Naive thymus-derived CD4-positive, alpha-beta T cell (primary cell): ENCODE data around the gene EDRF1. TPM values are rescaled to one million over a fixed set of nuclear protein-coding genes. Genes with fewer than 3 reads are reported as not detected.

Source experiments
- ATAC-seq: fragments of 150-1000 bp; cut with Tn5 transposase; 2 replicates; pipeline ENCODE4 v1.10.0; 2021; ENCODE audit warnings: mild to moderate bottlenecking, moderate library complexity
- CTCF ChIA-PET: fragments of 350-600 bp; sonication (Branson Sonifier 250); formaldehyde crosslinking; loops from one replicate; lab custom pipeline; 2021; ENCODE audit warnings: antibody characterized with exemption; lab: Charles Lee
- POLR2A ChIA-PET: fragments of 350-600 bp; sonication (Branson Sonifier 250); formaldehyde crosslinking; loops from one replicate; lab custom pipeline; 2021; ENCODE audit warnings: antibody characterized with exemption, inconsistent platforms; lab: Charles Lee
- DNase-seq, 9 donors: peaks; one replicate each; pipeline versions ENCODE4 v3.0.0 to v3.0.0-alpha.2; 2020 to 2022; ENCODE audit warnings: mixed read lengths in 1 of 9
- H3K27ac ChIP-seq: one replicate; pipeline ENCODE4 v1.7.0; 2013; ENCODE audit warnings: mild to moderate bottlenecking, low read depth, low read length, moderate library complexity
- H3K27me3 ChIP-seq, 2 donors: one replicate each; pipeline ENCODE4 v1.7.0; 2013; ENCODE audit warnings: low read length in 2 of 2, mild to moderate bottlenecking in 2 of 2, moderate library complexity in 2 of 2; ENCODE audit not compliant: control insufficient read depth in 2 of 2, insufficient read depth in 2 of 2
- H3K36me3 ChIP-seq, 3 experiments: 1 replicate in 2 of 3; 2 replicates in 1 of 3; pipeline ENCODE4 v1.7.0; 2013; ENCODE audit warnings: low read length in 3 of 3, mild to moderate bottlenecking in 3 of 3, moderate library complexity in 1 of 3; ENCODE audit not compliant: insufficient read depth in 3 of 3, control insufficient read depth in 2 of 3
- H3K4me1 ChIP-seq, 2 donors: one replicate each; pipeline ENCODE4 v1.7.0; 2013; ENCODE audit warnings: low read length in 2 of 2, mild to moderate bottlenecking in 2 of 2, moderate library complexity in 1 of 2; ENCODE audit not compliant: control insufficient read depth in 2 of 2, insufficient read depth in 2 of 2
- H3K4me3 ChIP-seq: 2 replicates; pipeline ENCODE4 v1.7.0; 2013; ENCODE audit warnings: mild to moderate bottlenecking, low read length
- H3K9me3 ChIP-seq, 3 experiments: 1 replicate in 2 of 3; 2 replicates in 1 of 3; pipeline ENCODE4 v1.7.0; 2013; ENCODE audit warnings: low read length in 3 of 3; ENCODE audit not compliant: control insufficient read depth in 2 of 3
- H3K27ac Mint-ChIP-seq, 9 donors: one replicate each; pipeline ENCODE4 v1.8.0; 2020 to 2022; ENCODE audit warnings: mixed read lengths in 9 of 9, mild to moderate bottlenecking in 8 of 9, moderate library complexity in 5 of 9, inconsistent platforms in 2 of 9
- H3K27me3 Mint-ChIP-seq, 5 donors: one replicate each; pipeline ENCODE4 v1.8.0; 2021 to 2022; ENCODE audit warnings: mixed read lengths in 5 of 5, mild to moderate bottlenecking in 1 of 5
- H3K36me3 Mint-ChIP-seq, 5 donors: one replicate each; pipeline ENCODE4 v1.8.0; 2020 to 2022; ENCODE audit warnings: mixed read lengths in 5 of 5, mild to moderate bottlenecking in 3 of 5, inconsistent platforms in 1 of 5
- H3K4me1 Mint-ChIP-seq, 7 donors: one replicate each; pipeline ENCODE4 v1.8.0; 2020 to 2022; ENCODE audit warnings: mixed read lengths in 7 of 7, mild to moderate bottlenecking in 3 of 7, inconsistent platforms in 1 of 7
- H3K4me3 Mint-ChIP-seq, 10 donors: one replicate each; pipeline ENCODE4 v1.8.0; 2020 to 2022; ENCODE audit warnings: mild to moderate bottlenecking in 10 of 10, mixed read lengths in 10 of 10, moderate library complexity in 6 of 10, inconsistent platforms in 2 of 10
- H3K9me3 Mint-ChIP-seq, 11 donors: one replicate each; pipeline ENCODE4 v1.8.0; 2020 to 2022; ENCODE audit warnings: mixed read lengths in 11 of 11, mild to moderate bottlenecking in 4 of 11, inconsistent platforms in 1 of 11, moderate library complexity in 1 of 11
- intact Hi-C, 2 donors: fragments of 100-400 bp; cut with micrococcal nuclease; formaldehyde crosslinking; loops; one replicate each; pipeline ENCODE4 v1.15.1; 2023
- polyA plus RNA-seq, 2 donors: library from polyadenylated mRNA; unstranded; fragments of 300-500 nt; fragmentation: Illumina TruSeq; gene quantifications; one replicate each; pipeline ENCODE4 v1.2.3, GENCODE V29; 2021
- total RNA-seq, 6 experiments: library from RNA in 5 of 6; stranded (reverse) in 5 of 6; gene quantifications; 1 replicate in 5 of 6; 2 replicates in 1 of 6; pipeline ENCODE4 v1.2.3 and lab custom pipeline; 2021 to 2026

Gene EDRF1
- total and polyA plus RNA-seq, 7 experiments from 2014 or later, result 11.3 to 64.4 (median 43.8) TPM

- DNase-seq (no peak), ATAC-seq (no peak)
- Mint-ChIP-seq H3K4me1 (peaks cover 0 to 10% (median under 1%) of the 10 kb centered on the region in 7 donors), H3K27me3 (peaks cover 0 to 6% (median 0%) of the 10 kb centered on the region in 5 donors), H3K27ac (no peak overlapping the region), H3K36me3 (peaks cover 0 to 20% (median 11%) of the 10 kb centered on the region in 5 donors), H3K9me3 (peaks cover 0 to 2% (median 0%) of the 10 kb centered on the region in 11 donors), H3K4me3 (no peak overlapping the region)
- Histone ChIP-seq H3K4me3 (no peak overlapping the region), H3K27ac (no peak overlapping the region), H3K36me3 (no peaks in the 10 kb centered on the region), H3K4me1 (no peaks in the 10 kb centered on the region), H3K9me3 (no peaks in the 10 kb centered on the region), H3K27me3 (no peaks in the 10 kb centered on the region)
- ChIA-PET POLR2A (no interaction called here), CTCF (no interaction called here)
- intact Hi-C loops, result no loop called here
These were observed 63.1 kb downstream of the EDRF1 start for GRCh38 chr10:125782616-125783015.

- Mint-ChIP-seq H3K9me3 (peaks cover 0 to 2% (median 0%) of the 10 kb centered on the region in 11 donors), H3K4me1 (peaks cover 3 to 17% (median 8%) of the 10 kb centered on the region in 7 donors), H3K36me3 (peaks cover 0 to 28% (median 12%) of the 10 kb centered on the region in 5 donors), H3K4me3 (no peak overlapping the region), H3K27me3 (peaks cover 0 to 2% (median 0%) of the 10 kb centered on the region in 5 donors), H3K27ac (no peak overlapping the region)
- Histone ChIP-seq H3K27ac (no peak overlapping the region), H3K9me3 (no peaks in the 10 kb centered on the region), H3K4me1 (peaks cover 5 to 6% of the 10 kb centered on the region in 2 donors), H3K36me3 (peaks cover 0 to 4% (median 0%) of the 10 kb centered on the region in 3 experiments), H3K4me3 (no peak overlapping the region), H3K27me3 (no peaks in the 10 kb centered on the region)
- intact Hi-C loops, result no loop called here
- no peak for DNase-seq
- POLR2A ChIA-PET, result no interaction called here
- CTCF ChIA-PET, result no interaction called here
- no peak for ATAC-seq
These were observed 63.9 kb downstream of the EDRF1 start for GRCh38 chr10:125783408-125783807.

- Histone ChIP-seq H3K27ac (no peak overlapping the region), H3K9me3 (no peaks in the 10 kb centered on the region), H3K36me3 (peaks cover 0 to 9% (median 0%) of the 10 kb centered on the region in 3 experiments), H3K4me1 (peaks cover 8% of the 10 kb centered on the region in 2 donors), H3K4me3 (no peak overlapping the region), H3K27me3 (no peaks in the 10 kb centered on the region)
- DNase-seq (no peak), ATAC-seq (no peak)
- H3K4me1 Mint-ChIP-seq, result peaks cover 4 to 21% (median 13%) of the 10 kb centered on the region in 7 donors
- H3K9me3 Mint-ChIP-seq, result peaks cover 0 to 2% (median 0%) of the 10 kb centered on the region in 11 donors
- ChIA-PET POLR2A (no interaction called here), CTCF (no interaction called here)
- H3K4me3 Mint-ChIP-seq, result no peak overlapping the region
- H3K27me3 Mint-ChIP-seq, result peaks cover 0 to 2% (median 0%) of the 10 kb centered on the region in 5 donors
- intact Hi-C loops, result no loop called here
- H3K27ac Mint-ChIP-seq, result no peak overlapping the region
- peaks cover 0 to 28% (median 12%) of the 10 kb centered on the region in 5 donors for H3K36me3 Mint-ChIP-seq
These were observed 64.4 kb downstream of the EDRF1 start for GRCh38 chr10:125783957-125784356.

GRCh38 chr10:125785791-125786190, 66.3 kb downstream of the EDRF1 start:
- POLR2A ChIA-PET, result no interaction called here
- H3K36me3 ChIP-seq, result peaks cover 0 to 17% (median 0%) of the 10 kb centered on the region in 3 experiments
- Mint-ChIP-seq H3K27me3 (no peaks in the 10 kb centered on the region), H3K9me3 (no peaks in the 10 kb centered on the region), H3K4me1 (peaks cover 4 to 28% (median 17%) of the 10 kb centered on the region in 7 donors), H3K36me3 (peaks cover 1 to 38% (median 16%) of the 10 kb centered on the region in 5 donors), H3K27ac (no peak overlapping the region), H3K4me3 (no peak overlapping the region)
- intact Hi-C loops, result no loop called here
- no peak overlapping the region for H3K4me3 ChIP-seq
- H3K27ac ChIP-seq, result no peak overlapping the region
- DNase-seq (no peak), ATAC-seq (no peak)
- CTCF ChIA-PET, result no interaction called here
- no peaks in the 10 kb centered on the region for H3K27me3 ChIP-seq
- peaks cover 8% of the 10 kb centered on the region in 2 donors for H3K4me1 ChIP-seq
- no peaks in the 10 kb centered on the region for H3K9me3 ChIP-seq

- Mint-ChIP-seq H3K27ac (peak overlapping the region in 8 of 9 donors; percentile 31 to 76 (median 63)), H3K9me3 (no peaks in the 10 kb centered on the region), H3K4me3 (peak overlapping the region in 1 of 10 donors; percentile 25), H3K4me1 (peaks cover 8 to 28% (median 17%) of the 10 kb centered on the region in 7 donors), H3K27me3 (no peaks in the 10 kb centered on the region), H3K36me3 (peaks cover 4 to 51% (median 20%) of the 10 kb centered on the region in 5 donors)
- H3K9me3 ChIP-seq, result no peaks in the 10 kb centered on the region
- ChIA-PET POLR2A (no interaction called here), CTCF (no interaction called here)
- intact Hi-C loops, result no loop called here
- DNase-seq (no peak), ATAC-seq (peak; percentile 8)
- peaks cover 8% of the 10 kb centered on the region in 2 donors for H3K4me1 ChIP-seq
- H3K27me3 ChIP-seq, result no peaks in the 10 kb centered on the region
- H3K36me3 ChIP-seq, result peaks cover 0 to 30% (median 0%) of the 10 kb centered on the region in 3 experiments
- H3K27ac ChIP-seq, result peak overlapping the region; percentile 43
- no peak overlapping the region for H3K4me3 ChIP-seq
These were observed 68.9 kb downstream of the EDRF1 start for GRCh38 chr10:125788156-125789034.

GRCh38 chr10:125792342-125793300, 73.1 kb downstream of the EDRF1 start:
- intact Hi-C loops, result no loop called here
- DNase-seq, result no peak
- CTCF ChIA-PET, result no interaction called here
- H3K9me3 Mint-ChIP-seq, result no peaks in the 10 kb centered on the region
- peak overlapping the region in 2 of 9 donors; percentile 43 to 76 for H3K27ac Mint-ChIP-seq
- Histone ChIP-seq H3K9me3 (no peaks in the 10 kb centered on the region), H3K27ac (no peak overlapping the region), H3K36me3 (peaks cover 0 to 69% (median 0%) of the 10 kb centered on the region in 3 experiments), H3K27me3 (no peaks in the 10 kb centered on the region), H3K4me1 (peaks cover 8% of the 10 kb centered on the region in 2 donors), H3K4me3 (no peak overlapping the region)
- peak; percentile 42 for ATAC-seq
- peaks cover 6 to 22% (median 16%) of the 10 kb centered on the region in 7 donors for H3K4me1 Mint-ChIP-seq
- H3K4me3 Mint-ChIP-seq, result no peak overlapping the region
- H3K36me3 Mint-ChIP-seq, result peaks cover 10 to 55% (median 21%) of the 10 kb centered on the region in 5 donors
- POLR2A ChIA-PET, result no interaction called here
- H3K27me3 Mint-ChIP-seq, result no peaks in the 10 kb centered on the region
